Activated naive CD8-positive, alpha-beta T cell treated with anti-CD3 and anti-CD28 coated beads, Interleukin-2, amount 50 U/mL, for 16 hours (primary cell): ENCODE results near the gene TVP23B.
"Not testable (repeated sequence)": the region's sequence is repeated elsewhere in the genome, so short reads cannot be mapped to it uniquely, and the experiment has no call there.

Source experiments
- DNase-seq: peaks from one replicate; pipeline ENCODE4 v3.0.0-alpha.2; 2020; ENCODE audit warnings: low read depth, low spot score

Gene TVP23B

GRCh38 chr17:18780991-18781718, at the start of gene TVP23B:
Gene TVP23B, plus strand, starts transcription at chr17:18781183. Its CDS starts 111 bp downstream, at chr17:18781294.
- peak; percentile 96 for DNase-seq

GRCh38 chr17:18732438-18732837, 48.5 kb upstream of the TVP23B start:
- not testable (repeated sequence) for DNase-seq

GRCh38 chr17:18733350-18733749, 47.6 kb upstream of the TVP23B start:
- DNase-seq = not testable (repeated sequence)

GRCh38 chr17:18739616-18740391, 41.2 kb upstream of the TVP23B start:
- DNase-seq = not testable (repeated sequence)

- not testable (repeated sequence) for DNase-seq
Observed at GRCh38 chr17:18741228-18741627, 39.8 kb upstream of the TVP23B start.

GRCh38 chr17:18743699-18744421, 37.1 kb upstream of the TVP23B start, which contains the start of gene FBXW10:
Gene FBXW10, plus strand, starts transcription at chr17:18744054. Its CDS starts 191 bp downstream, at chr17:18744245.
- DNase-seq = not testable (repeated sequence)

- not testable (repeated sequence) for DNase-seq
Observed at GRCh38 chr17:18744726-18745125, 36.3 kb upstream of the TVP23B start.

- not testable (repeated sequence) for DNase-seq
Observed at GRCh38 chr17:18746551-18746950, 34.4 kb upstream of the TVP23B start.

GRCh38 chr17:18747501-18747900, 33.5 kb upstream of the TVP23B start:
- DNase-seq = not testable (repeated sequence)

- not testable (repeated sequence) for DNase-seq
Observed at GRCh38 chr17:18750242-18750641, 30.7 kb upstream of the TVP23B start.

GRCh38 chr17:18753829-18754409, 27.1 kb upstream of the TVP23B start:
- DNase-seq = not testable (repeated sequence)

- not testable (repeated sequence) for DNase-seq
Observed at GRCh38 chr17:18755969-18756368, 25.0 kb upstream of the TVP23B start.

GRCh38 chr17:18757368-18758044, 23.5 kb upstream of the TVP23B start:
- not testable (repeated sequence) for DNase-seq

- not testable (repeated sequence) for DNase-seq
Observed at GRCh38 chr17:18758344-18758743, 22.6 kb upstream of the TVP23B start.

GRCh38 chr17:18760221-18760620, 20.8 kb upstream of the TVP23B start:
- not testable (repeated sequence) for DNase-seq

GRCh38 chr17:18770572-18770971, 10.4 kb upstream of the TVP23B start:
- not testable (repeated sequence) for DNase-seq

GRCh38 chr17:18771066-18771465, 9.9 kb upstream of the TVP23B start:
- not testable (repeated sequence) for DNase-seq

GRCh38 chr17:18772471-18772870, 8.5 kb upstream of the TVP23B start:
- DNase-seq = no peak

GRCh38 chr17:18781805-18782204, 822 bp downstream of the TVP23B start:
- DNase-seq = not testable (repeated sequence)

- not testable (repeated sequence) for DNase-seq
Observed at GRCh38 chr17:18785933-18786332, 5.0 kb downstream of the TVP23B start.

GRCh38 chr17:18786890-18787289, 5.9 kb downstream of the TVP23B start:
- not testable (repeated sequence) for DNase-seq
